Osteoblast (primary cell): ENCODE results near the gene GUCY2F. TPM values are rescaled to one million over a fixed set of nuclear protein-coding genes. Genes with fewer than 3 reads are reported as not detected.
A peak's percentile ranks its signal among the peaks of the same experiment; 100 is the strongest.

ENCODE experiments used
- DNase-seq: peaks from one replicate; pipeline ENCODE4 v3.0.0; 2011; ENCODE audit warnings: low spot score, mixed read lengths; ENCODE audit not compliant: insufficient read length; ENCODE audit errors: missing footprints
- H2AFZ ChIP-seq: 2 replicates; pipeline ENCODE4 v1.6.0; 2011; ENCODE audit warnings: mild to moderate bottlenecking, low read length
- H3K27ac ChIP-seq: 2 replicates; pipeline ENCODE4 v1.5.1; 2011; ENCODE audit warnings: mild to moderate bottlenecking, low read depth, low read length, moderate library complexity
- H3K27me3 ChIP-seq: 2 replicates; pipeline ENCODE4 v1.6.0; 2012; ENCODE audit warnings: mild to moderate bottlenecking, control low read depth, inconsistent platforms, low read length, moderate library complexity; ENCODE audit not compliant: insufficient read depth
- H3K36me3 ChIP-seq: 2 replicates; pipeline ENCODE4 v1.5.1; 2011; ENCODE audit warnings: mild to moderate bottlenecking, low read length, control low read depth, moderate library complexity; ENCODE audit not compliant: insufficient read depth
- H3K4me1 ChIP-seq: 2 replicates; pipeline ENCODE4 v1.5.1; 2011; ENCODE audit warnings: mild to moderate bottlenecking, low read length, control low read depth, moderate library complexity; ENCODE audit not compliant: insufficient read depth
- H3K4me2 ChIP-seq: 2 replicates; pipeline ENCODE4 v1.6.0; 2011; ENCODE audit warnings: mild to moderate bottlenecking, low read length; ENCODE audit not compliant: insufficient read depth
- H3K4me3 ChIP-seq: fragments of 200-600 bp; sonication (generic); 3 replicates; pipeline ENCODE4 v1.5.1; 2012; ENCODE audit warnings: mild to moderate bottlenecking, low read length, inconsistent platforms; ENCODE audit not compliant: insufficient read depth
- H3K79me2 ChIP-seq: 2 replicates; pipeline ENCODE4 v1.6.0; 2012; ENCODE audit warnings: mild to moderate bottlenecking, low read length, control low read depth, inconsistent platforms; ENCODE audit not compliant: insufficient read depth
- H3K9me3 ChIP-seq: 2 replicates; pipeline ENCODE4 v1.5.1; 2011; ENCODE audit warnings: low read depth, low read length, control low read depth
- H4K20me1 ChIP-seq: 2 replicates; pipeline ENCODE4 v1.6.0; 2012; ENCODE audit warnings: mild to moderate bottlenecking, low read length, control low read depth; ENCODE audit not compliant: insufficient read depth
- CTCF ChIP-seq: IDR thresholded peaks from 2 replicates; pipeline ENCODE4 v1.5.1; 2011; ENCODE audit warnings: mild to moderate bottlenecking, low read depth, low read length, moderate library complexity; ENCODE audit errors: extremely low read depth
- total RNA-seq: library from RNA; depleted of rRNA; stranded (reverse); fragments of >200 nt; gene quantifications from 2 replicates; pipeline ENCODE4 v1.2.3, GENCODE V29; 2012

The GUCY2F gene
- total RNA-seq, 1 donor: not detected

GRCh38 chrX:109399831-109400230, 82.1 kb downstream of the GUCY2F start:
- Histone ChIP-seq H3K79me2 (no peaks in the 10 kb centered on the region), H3K9me3 (no peaks in the 10 kb centered on the region), H2AFZ (no peak overlapping the region), H3K4me1 (no peaks in the 10 kb centered on the region), H3K27me3 (peaks cover 23% of the 10 kb centered on the region), H3K27ac (no peak overlapping the region), H3K4me2 (no peak overlapping the region), H3K36me3 (no peaks in the 10 kb centered on the region), H4K20me1 (no peaks in the 10 kb centered on the region), H3K4me3 (no peak overlapping the region)
- TF ChIP-seq CTCF: no peak
- no peak for DNase-seq

- no peaks in the 10 kb centered on the region for H4K20me1 ChIP-seq
- H3K4me1 ChIP-seq: no peaks in the 10 kb centered on the region
- TF ChIP-seq CTCF: no peak
- no peaks in the 10 kb centered on the region for H3K36me3 ChIP-seq
- H3K79me2 ChIP-seq: no peaks in the 10 kb centered on the region
- no peak overlapping the region for H2AFZ ChIP-seq
- H3K9me3 ChIP-seq: no peaks in the 10 kb centered on the region
- peaks cover 22% of the 10 kb centered on the region for H3K27me3 ChIP-seq
- H3K27ac ChIP-seq: no peak overlapping the region
- H3K4me2 ChIP-seq: no peak overlapping the region
- peak; percentile 5 for DNase-seq
- H3K4me3 ChIP-seq: no peak overlapping the region
Measured at GRCh38 chrX:109398833-109399232, 83.1 kb downstream of the GUCY2F start.

- Histone ChIP-seq H3K27ac (no peak overlapping the region), H4K20me1 (no peaks in the 10 kb centered on the region), H3K36me3 (no peaks in the 10 kb centered on the region), H2AFZ (no peak overlapping the region), H3K4me3 (no peak overlapping the region), H3K4me1 (no peaks in the 10 kb centered on the region), H3K27me3 (peaks cover 21% of the 10 kb centered on the region), H3K4me2 (no peak overlapping the region), H3K79me2 (no peaks in the 10 kb centered on the region), H3K9me3 (no peaks in the 10 kb centered on the region)
- no peak for DNase-seq
- no peak for TF ChIP-seq CTCF
Measured at GRCh38 chrX:109398061-109398460, 83.8 kb downstream of the GUCY2F start.

GRCh38 chrX:109393859-109394258, 88.0 kb downstream of the GUCY2F start:
- no peak for TF ChIP-seq CTCF
- no peaks in the 10 kb centered on the region for H3K79me2 ChIP-seq
- H3K4me3 ChIP-seq: no peak overlapping the region
- no peaks in the 10 kb centered on the region for H3K9me3 ChIP-seq
- no peaks in the 10 kb centered on the region for H4K20me1 ChIP-seq
- H3K27me3 ChIP-seq: peaks cover 31% of the 10 kb centered on the region
- H3K4me2 ChIP-seq: no peak overlapping the region
- no peak overlapping the region for H3K27ac ChIP-seq
- H3K4me1 ChIP-seq: no peaks in the 10 kb centered on the region
- H3K36me3 ChIP-seq: no peaks in the 10 kb centered on the region
- DNase-seq: no peak
- no peak overlapping the region for H2AFZ ChIP-seq
